GM12878 (cell line): ENCODE measurements around the gene LEFTY1. TPM values are rescaled to one million over a fixed set of nuclear protein-coding genes. Genes with fewer than 3 reads are reported as not detected.

Source experiments
- ATAC-seq: fragments of 200-7000 bp; cut with Tn5 transposase; 3 replicates; pipeline ENCODE4 v1.9.1; 2020; ENCODE audit warnings: mild to moderate bottlenecking, moderate library complexity
- BruUV-seq: library from RNA; stranded (reverse); fragments of 400-500 nt; replicated peaks from 2 replicates; lab custom pipeline; 2021; lab: Mats Ljungman, UMichigan
- CTCF ChIA-PET: fragments of 300-600 bp; sonication (Branson Sonifier 250); formaldehyde crosslinking; extraction: SDS; loops from one replicate; lab custom pipeline; 2021; ENCODE audit warnings: inconsistent platforms; lab: Yijun Ruan, JAX
- POLR2A ChIA-PET: fragments of 350-600 bp; formaldehyde crosslinking; extraction: SDS; loops from one replicate; lab custom pipeline; 2021; ENCODE audit warnings: inconsistent platforms; lab: Charles Lee
- RAD21 ChIA-PET: fragments of 300-600 bp; sonication (Branson Sonifier 250); formaldehyde crosslinking; loops from one replicate; lab custom pipeline; 2023; ENCODE audit warnings: antibody characterized with exemption; ENCODE audit not compliant: unreplicated experiment; lab: Charles Lee
- SMC1A ChIA-PET: fragments of 300-600 bp; sonication (Branson Sonifier 250); formaldehyde crosslinking; loops from one replicate; lab custom pipeline; 2023; ENCODE audit not compliant: unreplicated experiment, uncharacterized antibody; lab: Charles Lee
- DNase-seq: peaks from one replicate; pipeline ENCODE4 v3.0.0-alpha.2; 2011; ENCODE audit warnings: low read depth, low spot score
- FAIRE-seq: peaks from 3 replicates; lab custom pipeline; 2011; peaks lifted over from hg19 to GRCh38; lab: Jason Lieb, UNC
- H2AFZ ChIP-seq: 2 replicates; pipeline ENCODE4 v1.6.0; 2011; ENCODE audit warnings: low read depth, low read length, control low read depth; ENCODE audit not compliant: control insufficient read depth
- H3K27ac ChIP-seq: 2 replicates; pipeline ENCODE4 v1.5.1; 2011; ENCODE audit warnings: control low read depth; ENCODE audit not compliant: control insufficient read depth, insufficient read depth
- H3K27me3 ChIP-seq, 2 experiments: replicated peaks in 1 of 2; 2 replicates each; pipeline versions ENCODE4 v1.6.0 to v1.6.1; 2011; ENCODE audit warnings: low read length in 1 of 2; ENCODE audit not compliant: control insufficient read depth in 2 of 2, insufficient read depth in 2 of 2
- H3K36me3 ChIP-seq, 2 experiments: 2 replicates each; pipeline ENCODE4 v1.5.1; 2011; ENCODE audit warnings: low read length in 1 of 2; ENCODE audit not compliant: control insufficient read depth in 2 of 2, insufficient read depth in 2 of 2
- H3K4me1 ChIP-seq: 2 replicates; pipeline ENCODE4 v1.6.1; 2011; ENCODE audit warnings: mild to moderate bottlenecking, low read length, moderate library complexity, mixed read lengths; ENCODE audit not compliant: control insufficient read depth, insufficient read depth
- H3K4me2 ChIP-seq: 2 replicates; pipeline ENCODE4 v1.6.0; 2011; ENCODE audit warnings: control low read depth; ENCODE audit not compliant: control insufficient read depth, insufficient read depth
- H3K4me3 ChIP-seq: fragments of 200-600 bp; sonication (generic); 2 replicates; pipeline ENCODE4 v1.5.1; 2016
- H3K79me2 ChIP-seq: 2 replicates; pipeline ENCODE4 v1.6.0; 2011; ENCODE audit warnings: low read length; ENCODE audit not compliant: control insufficient read depth, insufficient read depth
- H3K9ac ChIP-seq: 2 replicates; pipeline ENCODE4 v1.8.0; 2011; ENCODE audit warnings: low read length, control low read depth, mixed read lengths; ENCODE audit not compliant: control insufficient read depth, insufficient read depth
- H3K9me3 ChIP-seq: replicated peaks from 3 replicates; pipeline ENCODE4 v1.5.1; 2011; ENCODE audit warnings: mild to moderate bottlenecking, low read length; ENCODE audit not compliant: control insufficient read depth, insufficient read depth
- H4K20me1 ChIP-seq: 2 replicates; pipeline ENCODE4 v1.6.0; 2011; ENCODE audit not compliant: control insufficient read depth, insufficient read depth
- BMI1 ChIP-seq: fragments of 450-650 bp; IDR thresholded peaks from 2 replicates; pipeline ENCODE4 v1.6.1; 2016; ENCODE audit warnings: mild to moderate bottlenecking, moderate library complexity, borderline replicate concordance
- CREB1 ChIP-seq: IDR thresholded peaks from 2 replicates; pipeline ENCODE4 v1.6.1; 2012; ENCODE audit warnings: low read depth, mild to moderate bottlenecking, inconsistent platforms
- EGR1 ChIP-seq, 2 experiments: IDR thresholded peaks; 1 replicate in 1 of 2; 2 replicates in 1 of 2; pipeline ENCODE4 v1.6.1; 2011 to 2012; ENCODE audit warnings: low read depth in 2 of 2, low read length in 2 of 2, borderline replicate concordance in 1 of 2, mild to moderate bottlenecking in 1 of 2, moderate library complexity in 1 of 2
- FOS ChIP-seq: IDR thresholded peaks from 3 replicates; pipeline ENCODE4 v1.6.1; 2011; ENCODE audit warnings: borderline replicate concordance; ENCODE audit not compliant: insufficient read length; ENCODE audit errors: extremely low read depth
- JUNB ChIP-seq: IDR thresholded peaks from 2 replicates; pipeline ENCODE4 v1.6.1; 2016; ENCODE audit warnings: antibody characterized with exemption, mild to moderate bottlenecking
- NFYA ChIP-seq: IDR thresholded peaks from 2 replicates; pipeline ENCODE4 v1.6.1; 2011; ENCODE audit warnings: low read depth, mild to moderate bottlenecking, low read length, improper control_type of control experiment, borderline replicate concordance
- NR2C1 ChIP-seq: fragments of 450-650 bp; IDR thresholded peaks from 2 replicates; pipeline ENCODE4 v1.6.1; 2017; ENCODE audit warnings: antibody characterized with exemption, mild to moderate bottlenecking, moderate library complexity
- ZNF274 ChIP-seq: IDR thresholded peaks from one replicate; pipeline ENCODE4 v1.8.0; 2011; ENCODE audit not compliant: insufficient read length, insufficient read depth
- WGBS: methylation state at CpG from one replicate; pipeline ENCODE4 v1.1.6; 2016; ENCODE audit warnings: low lambda C conversion rate; ENCODE audit not compliant: insufficient replicate concordance, insufficient coverage; ENCODE audit errors: missing lambda C conversion rate; 5-methylcytosine and 5-hydroxymethylcytosine counted together
- in situ Hi-C: fragments of 300-500 bp; cut with MboI; formaldehyde crosslinking; loops from 9 replicates; pipeline ENCODE4 v1.14.3; 2018; ENCODE audit warnings: mixed read lengths
- intact Hi-C: fragments of 100-400 bp; cut with micrococcal nuclease; formaldehyde crosslinking; loops from one replicate; pipeline ENCODE4 v1.14.2; 2022; ENCODE audit not compliant: unreplicated experiment
- polyA plus RNA-seq, 11 experiments: library from polyadenylated mRNA; depleted of rRNA in 4 of 11; unstranded in 6 of 11; stranded (reverse) in 5 of 11; fragments of >200 nt; fragmentation: Nextera tagmentation in 4 of 11; fragmentation: Illumina TruSeq in 1 of 11; extraction: Ambion mirVana in 4 of 11; extraction: Trizol in 1 of 11; gene quantifications; 1 replicate in 1 of 11; 2 replicates in 10 of 11; pipeline versions ENCODE4 v1.2.1 to v1.2.3, GENCODE V29; 2011 to 2016; ENCODE audit warnings: inconsistent platforms in 2 of 11, missing spikeins in 2 of 11, low read depth in 1 of 11
- total RNA-seq, 4 experiments: library from RNA; depleted of rRNA in 3 of 4; stranded (reverse); fragments of >200 nt in 3 of 4; fragmentation: Illumina TruSeq in 1 of 4; extraction: Trizol in 1 of 4; gene quantifications; 2 replicates each; pipeline versions ENCODE4 v1.2.1 to v1.2.3, GENCODE V29; 2013 to 2021
- TF ChIP-seq, protein P1 (sequence below): fragments of 450-650 bp; IDR thresholded peaks from 2 replicates; pipeline ENCODE4 v1.6.1; 2017; ENCODE audit warnings: antibody characterized with exemption, mild to moderate bottlenecking, moderate library complexity
- TF ChIP-seq, protein P2 (sequence below): IDR thresholded peaks from 2 replicates; pipeline ENCODE4 v1.6.1; 2011; ENCODE audit warnings: low read depth, low read length, improper control_type of control experiment, borderline replicate concordance
- TF ChIP-seq, protein P3 (sequence below): IDR thresholded peaks from 2 replicates; pipeline ENCODE4 v1.6.1; 2011; ENCODE audit warnings: borderline replicate concordance, low read depth, mild to moderate bottlenecking, moderate library complexity, mixed read lengths, low read length; ENCODE audit not compliant: insufficient read depth; ENCODE audit errors: extremely low read length

Gene LEFTY1
- total and polyA plus RNA-seq, 10 of the 15 experiments (the other 5 are each of a cell fraction or from before 2014, with no cell fraction given), result 0.06 TPM; not detected in 8

DNA sequence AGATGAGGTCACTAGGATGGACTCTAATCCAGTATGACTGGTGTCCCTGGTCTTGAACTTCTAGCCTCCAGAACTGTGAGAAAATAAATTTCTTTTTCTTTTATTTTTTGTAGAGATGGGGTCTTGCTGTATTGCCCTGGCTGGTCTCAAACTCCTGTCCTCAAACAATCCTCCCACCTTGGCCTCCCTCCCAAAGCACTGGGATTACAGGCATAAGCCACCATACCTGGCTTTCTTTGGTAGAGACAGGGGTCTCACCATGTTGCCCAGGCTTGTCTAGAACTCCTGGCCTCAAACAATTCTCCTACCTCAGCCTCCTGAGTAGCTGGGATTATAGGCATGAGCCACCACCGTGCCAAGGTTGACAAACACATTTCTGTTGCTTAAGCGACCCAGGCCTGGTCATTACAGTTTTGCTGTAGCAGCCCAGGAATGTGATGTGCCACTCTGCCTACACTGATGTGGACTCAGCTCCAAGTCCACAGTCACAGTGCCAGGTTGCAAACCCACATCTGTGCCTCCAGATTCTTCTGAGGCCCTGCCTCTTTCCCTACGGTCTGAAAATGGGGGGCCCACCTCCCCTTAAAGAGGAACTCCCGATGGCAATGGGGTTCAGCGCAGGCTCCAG lies 19.2 kb upstream of the LEFTY1 start:
- Histone ChIP-seq H2AFZ (no peak overlapping the region), H3K27ac (no peak overlapping the region), H3K79me2 (no peaks in the 10 kb centered on the region), H3K4me2 (no peak overlapping the region), H3K4me3 (no peak overlapping the region), H3K27me3 (no peaks in the 10 kb centered on the region), H4K20me1 (no peaks in the 10 kb centered on the region), H3K4me1 (peaks cover 4% of the 10 kb centered on the region; the same call in 1 of the 2 replicates), H3K9me3 (no peaks in the 10 kb centered on the region), H3K36me3 (no peaks in the 10 kb centered on the region), H3K9ac (no peak overlapping the region)
- RAD21 ChIA-PET, result interaction anchor here (5.3 kb wide), 1 partner anchor 131 kb away, joined by 39 read pairs; the partner anchor contains the start of gene SRP9
- 64% methylated on average over 5 of the region's 5 CpGs for WGBS
- FAIRE-seq, result no peak
- BruUV-seq, result no TSS peak
- POLR2A ChIA-PET, result interaction anchor here (1.6 kb wide), 1 partner anchor 129 kb away, joined by 3 read pairs; no protein-coding TSS in a partner anchor
- CTCF ChIA-PET, result interaction anchor here (0.7 to 1.5 kb wide), 3 partner anchors 24 to 131 kb away, joined by 3 to 8 read pairs (median 3); partner anchors contain the start of gene SRP9
- TF ChIP-seq FOS, result no peak
- TF ChIP-seq NFYA, result no peak
- no peak for TF ChIP-seq JUNB
- no peak for TF ChIP-seq BMI1
- ATAC-seq, result no peak
- in situ Hi-C loops (no loop called here), intact Hi-C loops (no loop called here)
- SMC1A ChIA-PET, result interaction anchor here (0.7 kb wide), 1 partner anchor 11 kb away, joined by 3 read pairs; no protein-coding TSS in a partner anchor
- no peak for DNase-seq

DNA sequence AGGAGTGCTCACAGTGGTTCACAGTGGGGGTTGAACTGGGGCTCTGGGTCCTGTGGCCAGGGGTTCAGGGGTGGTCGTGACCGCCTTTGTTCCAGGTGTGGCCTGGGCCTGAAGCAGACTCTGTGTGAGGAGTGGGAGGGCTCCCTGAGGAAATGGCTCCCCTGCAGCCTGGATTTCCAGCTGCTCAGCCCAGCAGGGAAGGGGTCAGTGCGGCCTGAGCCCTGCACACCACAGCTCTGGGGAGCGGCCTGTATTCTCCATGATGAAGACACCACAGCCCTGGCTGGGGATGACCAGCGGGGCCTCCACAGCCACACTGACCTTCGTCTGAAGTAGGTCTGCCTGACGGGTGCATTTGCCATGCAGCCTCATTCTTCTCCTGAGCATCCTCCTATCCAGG lies 18.4 kb upstream of the LEFTY1 start:
- ATAC-seq (no peak), DNase-seq (no peak), FAIRE-seq (no peak)
- Histone ChIP-seq H3K27me3 (no peaks in the 10 kb centered on the region), H3K4me2 (no peak overlapping the region), H2AFZ (no peak overlapping the region), H3K36me3 (no peaks in the 10 kb centered on the region), H3K27ac (no peak overlapping the region), H3K9ac (no peak overlapping the region), H3K79me2 (no peaks in the 10 kb centered on the region), H3K4me3 (no peak overlapping the region), H3K9me3 (no peaks in the 10 kb centered on the region), H4K20me1 (no peaks in the 10 kb centered on the region), H3K4me1 (peaks cover 4% of the 10 kb centered on the region; the same call in 1 of the 2 replicates)
- no TSS peak for BruUV-seq
- 83% methylated on average over 6 of the region's 7 CpGs for WGBS
- in situ Hi-C loops, result no loop called here
- SMC1A ChIA-PET, result interaction anchor here (1.0 kb wide), 1 partner anchor 9 kb away, joined by 3 read pairs; no protein-coding TSS in a partner anchor
- RAD21 ChIA-PET, result no interaction called here
- POLR2A ChIA-PET, result interaction anchor here (1.6 kb wide), 1 partner anchor 128 kb away, joined by 3 read pairs; no protein-coding TSS in a partner anchor
- intact Hi-C loops, result no loop called here
- CTCF ChIA-PET, result interaction anchor here (1.3 kb wide), 1 partner anchor 25 kb away, joined by 3 read pairs; the partner anchor contains the start of gene TMEM63A
- TF ChIP-seq EGR1 (IDR thresholded peaks at IDR 0.05; ENCODE audit: borderline replicate concordance in 1 of 2, low read depth in 2 of 2, low read length in 2 of 2) (no peak), ZNF274 (no peak), NR2C1 (no peak), CREB1 (no peak)
- TF ChIP-seq, protein P1, sequence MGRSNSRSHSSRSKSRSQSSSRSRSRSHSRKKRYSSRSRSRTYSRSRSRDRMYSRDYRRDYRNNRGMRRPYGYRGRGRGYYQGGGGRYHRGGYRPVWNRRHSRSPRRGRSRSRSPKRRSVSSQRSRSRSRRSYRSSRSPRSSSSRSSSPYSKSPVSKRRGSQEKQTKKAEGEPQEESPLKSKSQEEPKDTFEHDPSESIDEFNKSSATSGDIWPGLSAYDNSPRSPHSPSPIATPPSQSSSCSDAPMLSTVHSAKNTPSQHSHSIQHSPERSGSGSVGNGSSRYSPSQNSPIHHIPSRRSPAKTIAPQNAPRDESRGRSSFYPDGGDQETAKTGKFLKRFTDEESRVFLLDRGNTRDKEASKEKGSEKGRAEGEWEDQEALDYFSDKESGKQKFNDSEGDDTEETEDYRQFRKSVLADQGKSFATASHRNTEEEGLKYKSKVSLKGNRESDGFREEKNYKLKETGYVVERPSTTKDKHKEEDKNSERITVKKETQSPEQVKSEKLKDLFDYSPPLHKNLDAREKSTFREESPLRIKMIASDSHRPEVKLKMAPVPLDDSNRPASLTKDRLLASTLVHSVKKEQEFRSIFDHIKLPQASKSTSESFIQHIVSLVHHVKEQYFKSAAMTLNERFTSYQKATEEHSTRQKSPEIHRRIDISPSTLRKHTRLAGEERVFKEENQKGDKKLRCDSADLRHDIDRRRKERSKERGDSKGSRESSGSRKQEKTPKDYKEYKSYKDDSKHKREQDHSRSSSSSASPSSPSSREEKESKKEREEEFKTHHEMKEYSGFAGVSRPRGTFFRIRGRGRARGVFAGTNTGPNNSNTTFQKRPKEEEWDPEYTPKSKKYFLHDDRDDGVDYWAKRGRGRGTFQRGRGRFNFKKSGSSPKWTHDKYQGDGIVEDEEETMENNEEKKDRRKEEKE, result no peak
- TF ChIP-seq, protein P2, sequence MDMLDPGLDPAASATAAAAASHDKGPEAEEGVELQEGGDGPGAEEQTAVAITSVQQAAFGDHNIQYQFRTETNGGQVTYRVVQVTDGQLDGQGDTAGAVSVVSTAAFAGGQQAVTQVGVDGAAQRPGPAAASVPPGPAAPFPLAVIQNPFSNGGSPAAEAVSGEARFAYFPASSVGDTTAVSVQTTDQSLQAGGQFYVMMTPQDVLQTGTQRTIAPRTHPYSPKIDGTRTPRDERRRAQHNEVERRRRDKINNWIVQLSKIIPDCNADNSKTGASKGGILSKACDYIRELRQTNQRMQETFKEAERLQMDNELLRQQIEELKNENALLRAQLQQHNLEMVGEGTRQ, result no peak
- TF ChIP-seq, protein P3, sequence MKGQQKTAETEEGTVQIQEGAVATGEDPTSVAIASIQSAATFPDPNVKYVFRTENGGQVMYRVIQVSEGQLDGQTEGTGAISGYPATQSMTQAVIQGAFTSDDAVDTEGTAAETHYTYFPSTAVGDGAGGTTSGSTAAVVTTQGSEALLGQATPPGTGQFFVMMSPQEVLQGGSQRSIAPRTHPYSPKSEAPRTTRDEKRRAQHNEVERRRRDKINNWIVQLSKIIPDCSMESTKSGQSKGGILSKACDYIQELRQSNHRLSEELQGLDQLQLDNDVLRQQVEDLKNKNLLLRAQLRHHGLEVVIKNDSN, result no peak
